ENCODE results near the gene PRICKLE2. TPM values are rescaled to one million over a fixed set of nuclear protein-coding genes. Genes with fewer than 3 reads are reported as not detected.
A peak's percentile ranks its signal among the peaks of the same experiment; 100 is the strongest.

Gene PRICKLE2
- total RNA-seq, 4 donors from 2014 or later: 71.8 to 99.9 (median 84.4) TPM

GRCh38 chr3:64164349-64164748, 60.9 kb downstream of the PRICKLE2 start:
- no peak for TF ChIP-seq POLR2A (IDR thresholded peaks at IDR 0.05; ENCODE audit: low read depth)
- TF ChIP-seq EP300 (IDR thresholded peaks at IDR 0.05): no peak
- TF ChIP-seq POLR2AphosphoS5 (IDR thresholded peaks at IDR 0.05): no peak
- TF ChIP-seq CTCF (IDR thresholded peaks at IDR 0.05): no peak
- no peak overlapping the region for H3K4me3 ChIP-seq
- no peak for DNase-seq (ENCODE audit: extremely low spot score)
- intact Hi-C loops (cut with DNase I): loop anchor here (5.0 to 10.0 kb wide), 2 partner anchors 132 to 230 kb away; no protein-coding TSS in a partner anchor
- peak overlapping the region in 3 of 4 donors; percentile 42 to 56 (median 53) for H3K27ac ChIP-seq (replicated peaks in 1 of 4)
- H3K9me3 ChIP-seq: no peaks in the 10 kb centered on the region
- 82% methylated on average over 2 of the region's 2 CpGs for WGBS
- no peaks in the 10 kb centered on the region for H3K27me3 ChIP-seq
- peaks cover 0 to 11% (median 5%) of the 10 kb centered on the region in 4 donors for H3K36me3 ChIP-seq
- peaks cover 31 to 86% (median 77%) of the 10 kb centered on the region in 4 donors for H3K4me1 ChIP-seq

- Histone ChIP-seq H3K36me3 (peaks cover 0 to 16% (median 11%) of the 10 kb centered on the region in 4 donors), H3K4me3 (no peak overlapping the region), H3K4me1 (peaks cover 31 to 86% (median 82%) of the 10 kb centered on the region in 4 donors), H3K9me3 (no peaks in the 10 kb centered on the region), H3K27me3 (no peaks in the 10 kb centered on the region), H3K27ac (replicated peaks in 1 of 4) (peak overlapping the region; percentile 7 to 56 (median 48))
- intact Hi-C loops (cut with DNase I): loop anchor here (5.0 to 10.0 kb wide), 2 partner anchors 131 to 231 kb away; no protein-coding TSS in a partner anchor
- DNase-seq (ENCODE audit: extremely low spot score): no peak
- 75% methylated on average over 4 of the region's 4 CpGs for WGBS
- TF ChIP-seq POLR2AphosphoS5 (IDR thresholded peaks at IDR 0.05) (no peak), EP300 (IDR thresholded peaks at IDR 0.05) (no peak), POLR2A (IDR thresholded peaks at IDR 0.05; ENCODE audit: low read depth) (no peak), CTCF (IDR thresholded peaks at IDR 0.05) (no peak)
These were observed 61.5 kb downstream of the PRICKLE2 start for GRCh38 chr3:64163755-64164148.

- H3K4me1 ChIP-seq: peaks cover 31 to 86% (median 86%) of the 10 kb centered on the region in 4 donors
- WGBS: 62% methylated on average over 8 of the region's 8 CpGs
- no peaks in the 10 kb centered on the region for H3K27me3 ChIP-seq
- DNase-seq (ENCODE audit: extremely low spot score): no peak
- no peak for TF ChIP-seq POLR2A (IDR thresholded peaks at IDR 0.05; ENCODE audit: low read depth)
- TF ChIP-seq EP300 (IDR thresholded peaks at IDR 0.05): no peak
- TF ChIP-seq POLR2AphosphoS5 (IDR thresholded peaks at IDR 0.05): no peak
- no peak for TF ChIP-seq CTCF (IDR thresholded peaks at IDR 0.05)
- H3K9me3 ChIP-seq: no peaks in the 10 kb centered on the region
- no peak overlapping the region for H3K4me3 ChIP-seq
- intact Hi-C loops (cut with DNase I): loop anchor here (5.0 to 10.0 kb wide), 2 partner anchors 131 to 232 kb away; no protein-coding TSS in a partner anchor
- H3K27ac ChIP-seq (replicated peaks in 1 of 4): peak overlapping the region; percentile 7 to 56 (median 47)
- peaks cover 0 to 22% (median 14%) of the 10 kb centered on the region in 4 donors for H3K36me3 ChIP-seq
These were observed 62.1 kb downstream of the PRICKLE2 start for GRCh38 chr3:64163019-64163754.

- peak overlapping the region; percentile 28 to 56 (median 47) for H3K27ac ChIP-seq (replicated peaks in 1 of 4)
- no peaks in the 10 kb centered on the region for H3K27me3 ChIP-seq
- H3K36me3 ChIP-seq: peaks cover 5 to 39% (median 27%) of the 10 kb centered on the region in 4 donors
- H3K4me1 ChIP-seq: peaks cover 17 to 83% (median 76%) of the 10 kb centered on the region in 4 donors
- TF ChIP-seq POLR2A (IDR thresholded peaks at IDR 0.05; ENCODE audit: low read depth): no peak
- TF ChIP-seq CTCF (IDR thresholded peaks at IDR 0.05): no peak
- no peak for TF ChIP-seq EP300 (IDR thresholded peaks at IDR 0.05)
- no peak for TF ChIP-seq POLR2AphosphoS5 (IDR thresholded peaks at IDR 0.05)
- DNase-seq (ENCODE audit: extremely low spot score): no peak
- H3K9me3 ChIP-seq: no peaks in the 10 kb centered on the region
- 0% methylated on average over 2 of the region's 2 CpGs for WGBS
- no peak overlapping the region for H3K4me3 ChIP-seq
- intact Hi-C loops (cut with DNase I): loop anchor here (5.0 to 10.0 kb wide), 2 partner anchors 129 to 233 kb away; no protein-coding TSS in a partner anchor
These were observed 63.7 kb downstream of the PRICKLE2 start for GRCh38 chr3:64161481-64161952.

All from esophagus muscularis mucosa (tissue), 4 donors.